Stimulated activated naive CD4-positive, alpha-beta T cell treated with Interleukin-2 at 50 U/mL for 16 hours (primary cell): Measurements from ENCODE around the gene RGL1.
A peak's percentile ranks its signal among the peaks of the same experiment; 100 is the strongest.
"Not testable (repeated sequence)": the region's sequence is repeated elsewhere in the genome, so short reads cannot be mapped to it uniquely, and the experiment has no call there.

Experiments used
- DNase-seq: peaks from one replicate; lab custom pipeline; 2025; lab: John Stamatoyannopoulos, UW

RGL1 gene

GRCh38 chr1:183804916-183805841, at the start of gene RGL1:
TSS of gene RGL1 (plus strand) at chr1:183805120. CDS start at chr1:183805298, 178 bp downstream.
- peak; percentile 1 for DNase-seq

GRCh38 chr1:183756326-183756725, 48.6 kb upstream of the RGL1 start:
- no peak for DNase-seq

- no peak for DNase-seq
Observed at GRCh38 chr1:183757061-183757460, 47.9 kb upstream of the RGL1 start.

GRCh38 chr1:183758913-183759312, 46.0 kb upstream of the RGL1 start:
- DNase-seq = no peak

- no peak for DNase-seq
Observed at GRCh38 chr1:183760661-183761060, 44.3 kb upstream of the RGL1 start.

GRCh38 chr1:183761871-183762270, 43.0 kb upstream of the RGL1 start:
- no peak for DNase-seq

GRCh38 chr1:183762856-183763255, 42.1 kb upstream of the RGL1 start:
- not testable (repeated sequence) for DNase-seq

GRCh38 chr1:183764981-183765380, 39.9 kb upstream of the RGL1 start:
- DNase-seq = no peak

GRCh38 chr1:183769956-183770815, 34.7 kb upstream of the RGL1 start:
- no peak for DNase-seq

- no peak for DNase-seq
Observed at GRCh38 chr1:183770816-183771128, 34.1 kb upstream of the RGL1 start.

- no peak for DNase-seq
Observed at GRCh38 chr1:183773482-183774274, 31.2 kb upstream of the RGL1 start.

GRCh38 chr1:183774938-183775337, 30.0 kb upstream of the RGL1 start:
- DNase-seq = no peak

- DNase-seq = no peak
Observed at GRCh38 chr1:183776731-183777130, 28.2 kb upstream of the RGL1 start.

GRCh38 chr1:183777328-183777727, 27.6 kb upstream of the RGL1 start:
- DNase-seq = no peak

GRCh38 chr1:183778045-183778444, 26.9 kb upstream of the RGL1 start:
- no peak for DNase-seq

- DNase-seq = no peak
Observed at GRCh38 chr1:183778568-183779433, 26.1 kb upstream of the RGL1 start.

GRCh38 chr1:183780159-183780558, 24.8 kb upstream of the RGL1 start:
- no peak for DNase-seq

GRCh38 chr1:183780757-183781156, 24.2 kb upstream of the RGL1 start:
- DNase-seq = no peak

- no peak for DNase-seq
Observed at GRCh38 chr1:183783342-183783741, 21.6 kb upstream of the RGL1 start.

- no peak for DNase-seq
Observed at GRCh38 chr1:183783767-183784637, 20.9 kb upstream of the RGL1 start.
